ENCODE measurements around the gene NACC2. TPM values are rescaled to one million over a fixed set of nuclear protein-coding genes. Genes with fewer than 3 reads are reported as not detected.

NACC2 gene
- polyA plus RNA-seq, 4 donors, result 8.5 to 9.3 (median 8.9) TPM

DNA sequence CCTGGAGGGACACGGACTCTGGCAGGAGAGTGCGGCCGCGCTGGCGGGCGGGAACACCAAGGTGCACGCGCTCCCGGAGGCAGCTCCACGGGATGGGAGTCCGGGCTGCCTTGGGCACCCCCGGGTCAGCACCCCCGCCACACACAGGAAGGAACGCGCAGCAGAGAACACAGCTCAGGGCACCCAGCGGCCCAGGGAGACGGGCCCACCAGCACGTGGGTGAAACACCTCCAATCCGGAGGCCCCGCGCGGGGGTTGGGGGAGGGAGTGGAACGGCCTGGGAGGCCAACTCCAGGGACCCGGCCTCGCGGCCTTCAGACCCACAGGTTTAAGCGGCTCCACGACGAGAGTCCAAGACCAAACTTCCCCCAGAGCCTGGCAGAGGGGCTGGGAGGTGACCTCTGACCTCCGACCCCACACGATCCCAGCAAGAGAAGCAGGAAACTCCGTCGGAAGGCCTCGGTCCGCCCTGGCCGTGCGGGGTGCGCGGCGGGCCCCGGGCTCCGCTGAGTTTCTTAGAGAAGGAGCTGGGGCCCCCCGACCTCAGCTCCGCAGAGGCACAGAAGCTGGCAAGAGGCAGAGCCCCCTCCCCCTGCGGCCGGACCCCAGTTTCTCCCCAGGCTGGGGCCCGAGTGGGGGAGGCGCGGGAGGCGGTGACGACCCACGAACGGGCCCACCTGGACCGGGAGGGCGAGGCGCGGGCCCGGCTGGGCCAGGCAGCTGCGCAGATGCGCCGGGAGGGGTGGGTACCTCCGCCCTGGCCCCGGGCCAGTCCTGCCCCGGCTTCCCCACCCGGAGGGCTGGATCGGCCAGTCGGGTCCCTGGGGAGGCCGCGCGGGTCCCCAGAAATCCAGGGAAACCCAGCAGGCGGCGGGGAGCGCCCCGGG lies 851 bp downstream of the NACC2 start:
- DNase-seq (ENCODE audit: low read depth in 4 of 4, low spot score in 3 of 4), result no peak

DNA sequence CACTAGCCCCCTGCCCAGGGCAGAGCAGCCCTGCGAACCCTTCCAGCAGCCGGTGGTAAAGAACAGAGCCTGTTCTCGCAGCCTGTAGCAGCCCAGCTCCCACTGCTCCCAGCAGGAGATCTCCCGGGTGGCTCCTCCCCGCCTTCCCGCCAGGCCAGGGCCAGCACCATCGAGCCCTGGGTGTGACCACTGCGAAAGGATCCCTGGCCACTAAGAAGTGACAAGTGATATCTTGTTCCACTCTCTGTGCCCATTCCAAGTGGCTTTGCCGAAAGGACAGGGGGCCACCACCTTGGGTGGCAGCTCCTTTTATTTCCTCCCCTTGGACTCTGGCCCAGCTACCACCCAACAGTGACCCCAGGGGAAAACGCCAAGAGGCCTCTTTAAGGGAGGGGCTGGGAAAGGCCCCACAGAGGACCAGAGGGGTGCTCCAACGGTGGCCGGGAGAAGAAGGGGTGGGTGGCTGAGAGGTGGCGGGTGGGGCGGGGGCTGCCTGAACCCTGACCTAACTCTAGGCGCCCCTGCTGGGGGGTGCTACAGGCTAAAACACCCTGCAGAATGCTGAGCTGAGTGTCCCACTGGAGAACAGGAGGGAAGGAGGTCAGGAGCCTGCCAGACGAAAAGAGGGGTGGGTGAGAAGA lies 1.6 kb downstream of the NACC2 start:
- DNase-seq (ENCODE audit: low read depth in 4 of 4, low spot score in 3 of 4), result no peak

DNA sequence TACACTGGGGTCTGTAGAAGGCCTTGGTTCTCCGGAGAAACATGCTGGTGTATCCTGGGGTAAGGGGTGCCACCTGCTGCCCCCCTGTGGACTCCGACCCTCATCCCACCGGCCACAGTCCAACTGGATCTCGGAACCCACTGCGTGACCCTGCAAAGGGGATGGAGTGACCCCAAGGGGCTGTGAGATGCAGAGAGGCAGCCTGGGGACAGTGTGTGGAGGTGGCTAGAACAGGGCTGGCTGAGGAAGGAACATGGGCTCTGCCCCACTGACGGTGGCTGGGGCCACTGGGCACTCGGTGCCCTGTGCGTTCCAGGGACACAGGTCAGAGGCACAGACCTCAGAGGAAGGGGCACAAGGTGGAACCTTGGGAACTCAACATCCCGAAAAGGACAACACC lies 2.3 kb downstream of the NACC2 start:
- DNase-seq (ENCODE audit: low read depth in 4 of 4, low spot score in 3 of 4), result no peak

DNA sequence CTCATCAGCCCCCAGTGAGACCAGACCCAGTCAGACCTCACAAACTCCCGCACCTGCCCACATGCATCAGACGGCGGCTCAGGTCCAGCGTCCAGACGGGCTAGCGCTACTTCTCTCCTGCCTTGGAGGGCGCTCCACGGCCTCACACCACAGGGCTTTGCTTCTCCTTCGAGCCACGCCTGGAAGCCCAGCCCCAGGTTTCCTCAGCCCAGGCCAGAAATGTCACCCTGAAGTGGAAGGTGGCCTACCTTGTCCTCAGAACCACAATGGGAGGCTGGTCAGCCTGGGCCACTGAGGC lies 2.8 kb downstream of the NACC2 start:
- no peak for DNase-seq (ENCODE audit: low read depth in 4 of 4, low spot score in 3 of 4)

DNA sequence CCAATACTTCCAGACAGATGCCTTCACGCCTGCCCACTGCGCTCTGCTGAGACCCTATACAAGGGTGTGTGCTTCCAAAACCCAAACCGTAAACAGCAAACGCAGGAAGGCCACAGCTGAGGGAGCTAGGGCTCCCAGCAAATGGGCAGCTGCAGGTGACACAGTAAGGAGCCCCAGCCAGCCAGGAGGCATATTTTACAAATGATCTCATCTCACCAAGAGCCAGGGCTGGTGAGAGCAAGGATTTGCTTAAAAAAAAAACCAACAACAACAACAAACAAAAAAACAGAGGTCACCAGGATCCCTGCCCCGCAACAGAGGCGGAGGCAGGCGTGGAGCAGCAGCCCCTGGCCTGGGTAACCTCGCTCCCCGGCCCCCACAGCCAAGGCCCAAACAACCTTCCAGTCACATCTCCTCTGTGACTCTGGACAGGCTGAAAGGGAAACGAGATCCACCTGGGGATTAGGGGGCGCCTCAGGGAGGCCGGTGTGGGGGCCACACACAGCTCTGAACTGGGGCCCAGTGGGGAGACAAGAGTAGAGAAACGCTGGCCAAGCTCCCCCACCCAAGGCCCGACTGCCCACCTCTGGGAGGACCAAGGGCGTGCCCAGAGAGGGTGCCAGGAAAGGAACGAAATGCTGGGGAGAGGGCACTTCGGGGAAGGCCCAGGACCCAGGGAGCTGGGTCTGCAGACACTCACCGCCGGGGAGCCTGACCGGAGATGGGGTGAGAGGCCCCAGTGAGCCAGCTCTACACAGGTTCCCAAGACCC lies 3.3 kb downstream of the NACC2 start:
- no peak for DNase-seq (ENCODE audit: low read depth in 4 of 4, low spot score in 3 of 4)

DNA sequence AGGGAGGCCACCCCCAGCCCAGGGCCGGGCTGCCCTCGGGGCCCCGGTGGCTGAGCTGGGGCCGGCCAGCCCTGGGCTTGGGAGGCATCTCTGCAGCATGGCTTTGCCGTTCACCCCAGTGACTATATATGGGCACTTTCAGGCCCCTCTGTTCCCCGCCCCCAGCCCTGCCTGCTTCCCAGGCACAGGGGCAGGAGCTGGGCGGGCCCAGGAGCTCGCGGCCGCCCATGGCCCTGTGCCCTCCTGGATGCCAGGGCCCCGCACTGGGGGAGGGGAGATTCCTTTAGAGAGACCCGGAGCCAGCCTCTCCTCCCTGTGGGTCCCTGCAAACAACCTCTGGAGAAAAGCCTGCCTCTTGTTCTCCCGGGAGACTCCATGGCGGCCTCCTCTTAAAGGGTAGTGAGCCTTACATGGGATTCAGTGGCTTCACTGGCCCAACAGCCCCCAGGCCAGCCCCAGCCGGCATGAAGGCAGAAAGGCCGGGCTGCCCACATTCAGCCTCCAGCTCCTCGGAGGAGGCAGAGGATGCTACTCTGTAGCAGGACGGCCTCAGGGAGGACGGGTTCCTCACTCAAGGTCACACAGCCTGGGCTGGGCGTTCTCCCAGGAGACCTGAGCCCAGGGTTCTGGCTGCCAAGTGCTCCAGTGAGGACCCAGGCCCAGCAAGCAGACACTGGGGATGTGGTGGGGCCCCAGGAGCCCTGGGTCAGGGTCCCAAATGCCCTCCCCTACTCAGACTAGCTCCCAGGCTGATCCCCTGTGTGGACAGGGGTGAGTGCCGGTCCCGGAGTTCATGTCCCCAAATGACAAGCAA lies 4.1 kb downstream of the NACC2 start:
- DNase-seq (ENCODE audit: low read depth in 4 of 4, low spot score in 3 of 4), result no peak

DNA sequence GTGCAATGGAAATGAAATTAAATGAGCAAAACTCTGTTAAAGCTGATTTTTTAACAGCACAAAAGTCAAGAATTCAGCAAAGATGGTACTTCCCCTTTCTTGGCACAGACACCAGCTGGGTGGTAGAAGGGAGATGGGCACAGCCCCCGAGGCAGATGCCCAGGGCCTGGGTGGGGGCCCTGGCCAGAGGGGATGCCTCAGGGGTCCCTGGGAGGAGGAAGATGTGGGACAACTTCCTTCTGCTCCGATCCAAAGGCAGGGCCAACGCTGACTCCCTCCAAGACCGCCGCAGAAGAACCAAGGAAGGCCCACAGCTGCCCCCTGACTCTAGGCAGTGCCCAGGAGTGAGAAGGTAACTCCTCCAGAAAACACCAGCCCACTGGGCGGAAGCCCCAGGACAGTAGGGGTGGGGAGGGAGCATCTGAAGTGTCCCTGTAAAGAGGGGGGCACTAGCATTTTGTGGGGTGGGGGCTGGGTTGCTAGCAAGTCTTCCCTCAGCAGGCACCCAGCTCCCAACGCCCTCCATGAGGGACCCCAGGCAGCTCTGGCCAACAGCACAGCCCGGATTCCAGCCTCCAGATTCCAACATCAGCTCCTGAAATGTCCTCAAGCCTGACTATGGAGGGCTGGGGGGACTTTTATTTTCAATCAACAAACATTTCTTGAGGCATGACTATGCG lies 4.9 kb downstream of the NACC2 start:
- DNase-seq (ENCODE audit: low read depth in 4 of 4, low spot score in 3 of 4), result no peak

DNA sequence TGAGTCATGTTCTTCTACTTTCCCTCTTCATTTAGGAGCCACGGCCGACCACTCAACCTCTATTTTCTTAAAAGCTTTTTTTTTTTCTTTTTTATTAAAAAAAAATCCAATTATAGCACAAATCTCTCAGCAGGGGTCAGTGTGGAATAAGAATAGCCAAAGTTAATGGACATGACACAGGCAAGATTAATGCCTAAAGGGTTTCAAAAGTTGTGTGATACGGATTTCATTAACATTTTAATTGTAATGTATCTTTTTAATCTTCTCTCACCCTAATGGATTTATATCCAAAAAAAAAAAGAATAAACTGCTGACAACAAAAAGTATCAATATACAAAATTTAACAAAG lies 5.4 kb downstream of the NACC2 start:
- no peak for DNase-seq (ENCODE audit: low read depth in 4 of 4, low spot score in 3 of 4)

DNA sequence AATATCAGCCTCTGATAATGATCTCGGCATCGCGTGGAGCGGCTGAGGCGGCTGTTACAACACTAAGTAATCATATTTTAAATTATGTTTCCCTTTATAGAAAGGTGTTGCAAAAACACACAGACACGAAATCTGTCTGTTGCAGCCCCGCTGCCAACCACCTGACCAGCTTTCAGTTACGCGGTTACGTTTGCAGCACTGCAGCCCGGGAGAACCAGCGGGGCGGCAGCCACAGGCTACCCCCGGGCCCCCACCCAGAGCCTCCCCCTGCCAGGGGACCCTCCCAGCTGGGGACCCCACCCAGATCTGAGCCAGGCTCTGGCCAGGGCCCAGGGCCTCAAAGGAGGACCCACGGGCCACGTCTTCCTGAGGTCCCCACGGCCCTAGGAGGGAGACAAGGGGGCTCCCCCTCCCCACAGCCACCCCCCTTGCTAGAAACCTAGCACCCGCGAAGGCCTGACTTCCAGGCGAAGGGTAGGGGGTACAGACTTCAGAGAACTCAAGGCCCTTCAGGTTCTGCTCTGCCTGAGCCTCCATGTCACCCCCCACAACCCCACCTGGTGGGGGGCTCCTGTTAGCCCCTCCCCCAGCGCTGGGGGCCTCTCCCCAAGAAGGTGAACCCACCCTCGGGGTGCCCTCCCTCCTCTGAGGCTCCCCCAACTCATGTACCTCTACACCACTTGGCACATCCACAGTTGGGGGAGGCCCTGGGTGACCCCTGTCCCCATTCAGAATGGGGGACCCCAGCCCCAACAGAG lies 6.0 kb downstream of the NACC2 start:
- DNase-seq (ENCODE audit: low read depth in 4 of 4, low spot score in 3 of 4), result no peak

DNA sequence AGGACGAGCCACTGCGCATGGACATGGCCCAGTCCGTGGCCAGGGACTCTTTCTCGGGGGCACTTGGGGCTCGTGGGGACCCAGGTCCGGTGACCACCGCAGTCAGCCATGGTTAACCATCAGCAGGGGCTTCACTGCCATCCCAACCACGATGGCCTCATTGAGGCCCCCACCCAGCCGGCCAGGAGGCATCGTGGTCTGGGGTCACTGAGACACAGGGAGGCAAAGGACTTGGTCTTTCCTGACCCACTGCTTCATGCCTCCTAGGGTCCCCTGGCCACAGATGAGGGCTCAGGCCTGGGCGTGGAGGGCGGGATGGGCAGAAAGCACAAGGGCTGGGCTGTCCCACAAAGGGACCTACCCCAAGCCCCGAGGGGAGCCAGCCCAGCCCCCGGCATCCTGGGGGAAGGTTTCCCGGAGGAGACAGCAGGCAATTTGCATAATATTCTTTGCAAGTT lies 6.6 kb downstream of the NACC2 start:
- no peak for DNase-seq (ENCODE audit: low read depth in 4 of 4, low spot score in 3 of 4)

DNA sequence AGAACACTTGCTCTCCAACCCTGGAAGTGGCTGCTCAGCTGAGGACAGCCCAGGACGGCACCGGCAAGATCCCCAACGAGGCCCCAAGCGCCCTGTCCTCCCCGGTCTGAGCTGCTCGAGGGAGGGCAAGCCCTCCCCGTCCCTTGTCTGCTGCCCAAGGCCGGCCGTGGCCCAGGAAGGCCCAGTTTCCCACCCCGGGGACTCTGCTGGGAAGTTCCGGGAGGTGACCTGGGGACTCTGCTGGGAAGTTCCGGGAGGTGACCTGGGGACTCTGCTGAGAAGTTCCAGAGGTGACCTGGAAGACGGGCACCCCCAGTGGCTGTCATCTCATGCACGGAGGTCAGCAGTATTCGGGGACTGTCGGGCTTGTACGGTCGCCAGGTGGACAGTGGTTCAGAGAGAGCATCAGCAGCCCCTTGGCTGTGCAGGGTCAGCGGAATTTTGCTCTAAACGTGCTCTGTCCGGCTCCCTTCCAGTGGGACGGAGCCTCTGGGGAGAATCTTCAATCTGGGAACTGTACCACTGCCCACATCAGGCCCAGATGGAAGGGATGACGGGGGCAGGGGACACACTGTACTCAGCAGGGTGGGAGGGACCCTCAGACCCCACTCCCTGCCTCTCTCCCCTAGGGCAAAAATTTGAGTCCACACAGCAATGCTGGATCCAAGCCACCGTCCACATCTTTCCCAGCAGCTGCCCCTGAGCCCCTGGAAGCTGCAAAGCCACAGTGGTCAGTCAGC lies 7.2 kb downstream of the NACC2 start:
- no peak for DNase-seq (ENCODE audit: low read depth in 4 of 4, low spot score in 3 of 4)

DNA sequence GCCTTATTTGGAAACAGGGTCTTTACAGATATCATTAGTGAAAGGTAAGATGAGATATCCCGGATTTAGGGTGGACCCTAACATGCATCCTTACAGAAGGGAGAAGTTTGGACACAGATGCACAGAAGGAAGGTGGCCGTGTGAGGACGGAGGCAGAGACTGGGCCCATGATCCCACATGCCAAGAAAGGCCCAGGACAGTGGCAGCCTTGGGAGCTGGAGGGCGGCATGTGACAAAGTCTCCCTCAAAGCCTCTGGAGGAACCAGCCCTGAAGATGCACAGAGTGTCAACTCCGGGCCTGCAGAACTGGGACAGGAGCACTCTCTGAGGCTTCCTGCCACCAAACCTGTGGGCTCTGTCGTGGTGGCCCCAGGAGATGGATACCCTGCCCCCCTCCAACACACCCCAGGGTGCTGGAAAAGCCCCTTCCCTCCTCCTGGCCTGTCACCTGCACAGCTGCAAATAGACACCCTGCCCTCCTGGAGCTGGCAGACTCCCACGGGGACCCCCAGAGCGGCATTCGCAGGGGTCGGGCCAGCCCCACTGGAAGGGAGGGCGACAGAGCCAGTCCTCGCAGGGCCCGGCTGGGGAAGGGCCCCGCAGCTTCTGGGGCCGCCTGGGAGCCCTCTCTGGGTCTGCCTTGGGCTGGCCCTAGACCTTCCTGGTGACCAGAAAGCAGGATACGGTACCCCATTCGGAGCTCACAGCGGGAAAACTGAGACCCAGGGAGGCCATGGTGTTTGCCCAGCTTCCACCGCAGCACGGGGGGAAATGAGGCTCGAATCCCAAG lies 7.9 kb downstream of the NACC2 start:
- no peak for DNase-seq (ENCODE audit: low read depth in 4 of 4, low spot score in 3 of 4)

DNA sequence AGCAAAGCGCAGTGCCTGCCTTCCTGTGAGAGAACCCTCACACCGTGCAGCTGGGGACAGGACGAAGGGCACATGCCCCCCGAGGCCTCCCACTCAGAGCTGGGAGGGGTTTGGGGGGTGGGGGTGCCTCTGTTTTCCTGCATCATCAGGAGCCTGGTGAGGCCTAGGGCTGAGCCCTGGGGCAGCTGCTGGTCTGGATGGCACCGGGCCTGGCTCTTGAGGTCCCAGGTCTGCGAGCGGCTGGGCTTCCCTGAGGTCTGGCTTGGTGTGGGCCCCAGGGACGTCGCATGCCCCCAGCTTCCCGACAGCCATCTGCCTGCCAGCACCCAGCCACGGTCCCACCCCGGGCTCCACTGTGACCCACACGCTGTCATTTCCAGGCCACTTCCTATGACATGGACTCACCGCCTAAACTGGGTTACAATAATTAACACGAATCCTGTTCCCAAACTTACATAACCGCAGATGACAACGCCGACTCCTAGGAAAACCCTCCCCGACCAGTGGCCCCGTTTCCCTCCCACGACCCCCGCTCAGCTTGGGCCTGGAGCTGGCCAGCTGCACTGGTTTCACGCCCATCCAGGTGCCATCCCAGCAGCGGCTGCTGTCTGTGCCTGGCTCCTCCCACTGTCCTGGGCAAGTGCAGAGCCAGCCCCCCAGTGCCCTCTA lies 8.7 kb downstream of the NACC2 start:
- DNase-seq (ENCODE audit: low read depth in 4 of 4, low spot score in 3 of 4), result no peak

DNA sequence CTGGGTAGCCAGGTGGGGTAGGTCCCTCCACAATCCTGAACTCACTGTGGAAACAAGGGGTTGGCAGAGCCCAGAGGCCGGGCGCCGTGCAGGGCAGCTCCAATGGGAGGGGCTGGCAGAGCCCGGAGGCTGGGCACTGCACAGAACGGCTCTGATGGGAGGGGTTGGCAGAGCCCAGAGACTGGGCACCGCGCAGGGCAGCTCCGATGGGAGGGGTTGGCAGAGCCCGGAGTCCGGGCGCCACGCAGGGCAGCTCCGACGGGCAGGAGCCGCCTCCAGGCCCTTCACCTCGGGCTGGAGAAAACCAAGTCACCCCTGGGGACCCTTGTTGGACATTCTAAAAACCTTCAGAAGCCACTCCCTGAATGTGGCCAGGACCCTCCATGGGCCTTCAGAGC lies 9.3 kb downstream of the NACC2 start:
- no peak for DNase-seq (ENCODE audit: low read depth in 4 of 4, low spot score in 3 of 4)

DNA sequence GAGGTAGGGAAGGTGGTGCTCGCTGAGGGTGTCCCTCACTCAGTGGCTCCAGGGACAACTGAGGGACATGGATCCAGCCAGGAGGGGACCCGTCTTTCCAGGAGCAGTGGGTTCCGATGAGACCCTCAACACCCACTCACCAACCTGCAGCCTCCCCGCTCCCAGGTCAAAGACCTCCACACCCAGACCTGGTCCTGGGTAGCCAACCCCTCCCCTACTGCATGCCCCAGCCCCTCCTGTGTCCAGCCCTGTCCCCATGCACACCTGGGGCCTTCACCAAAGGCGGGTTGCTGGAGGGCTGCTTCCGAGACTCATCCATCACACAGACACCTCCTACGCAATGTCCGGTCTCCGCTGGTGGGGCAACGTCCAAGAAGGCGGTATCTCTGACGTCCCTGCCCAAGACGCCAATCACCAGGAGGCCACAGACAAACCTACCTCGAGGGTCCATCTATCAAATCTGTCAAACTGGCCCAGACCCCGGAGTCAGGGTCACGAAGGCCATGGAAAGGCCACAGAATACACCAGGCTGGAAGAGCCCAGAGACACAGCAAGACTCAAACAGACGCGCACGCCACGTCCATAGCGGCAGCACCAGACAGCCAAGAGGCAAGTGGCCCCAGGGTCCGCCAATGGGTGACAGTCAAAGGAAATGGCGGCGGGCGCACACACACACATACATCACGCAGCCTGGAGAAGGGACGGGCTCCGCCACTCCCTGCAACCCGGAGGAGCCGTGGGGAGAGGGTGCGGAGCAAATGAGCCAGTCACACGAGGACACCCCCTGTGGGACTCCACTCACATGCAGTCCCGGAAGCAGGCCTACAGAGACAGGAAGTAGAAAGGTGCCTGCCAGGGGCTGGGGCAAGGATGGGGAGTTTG lies 10.8 kb downstream of the NACC2 start:
- DNase-seq (ENCODE audit: low read depth in 4 of 4, low spot score in 3 of 4), result no peak

DNA sequence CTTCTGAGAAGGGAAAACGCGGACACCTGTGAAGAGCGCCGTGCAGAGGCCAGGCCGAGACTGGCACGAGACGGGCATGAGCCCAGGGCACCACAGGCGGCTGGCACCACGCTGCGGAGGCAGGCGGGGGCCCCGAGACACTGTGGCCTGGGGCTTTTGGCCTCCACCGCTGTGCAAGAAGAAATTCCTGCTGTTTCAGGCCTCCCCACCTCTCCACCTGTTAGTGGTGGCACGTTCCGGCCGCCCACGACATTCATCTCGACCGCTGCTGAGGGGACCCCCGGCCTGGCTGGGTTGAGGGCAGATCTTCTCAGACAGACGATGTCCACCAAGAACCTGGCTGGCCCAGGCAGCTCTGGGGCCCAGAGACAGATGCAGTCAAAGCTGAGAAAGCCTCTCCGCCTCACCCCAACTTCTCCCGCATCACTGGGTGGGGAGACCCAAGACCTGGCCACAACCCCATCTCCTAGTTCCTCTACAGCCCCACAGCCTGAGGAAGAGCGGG lies 11.5 kb downstream of the NACC2 start:
- no peak for DNase-seq (ENCODE audit: low read depth in 4 of 4, low spot score in 3 of 4)
